ENCODE results near the gene PGM3.
A peak's percentile ranks its signal among the peaks of the same experiment; 100 is the strongest.

The PGM3 gene

DNA sequence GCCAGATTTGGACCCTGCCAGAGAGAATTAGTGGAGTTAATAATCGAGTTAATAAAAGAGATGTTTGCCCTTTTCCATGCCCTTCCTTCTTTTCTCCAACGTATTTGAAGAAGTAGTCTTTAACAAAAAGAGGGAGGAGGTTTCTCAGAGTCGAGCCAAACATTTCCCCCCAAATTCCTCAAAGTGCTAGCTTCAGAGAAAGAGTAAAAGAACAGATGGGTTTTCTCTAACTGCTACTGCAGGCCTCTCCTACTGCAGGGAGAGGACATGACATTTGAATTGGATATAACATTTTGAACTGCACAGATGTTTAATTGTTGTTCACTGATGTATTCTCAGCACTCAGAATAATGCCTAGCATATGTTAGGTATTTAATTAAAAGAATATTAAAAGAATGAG lies 25.6 kb upstream of the PGM3 start:
- no peak overlapping the region for H3K4me3 ChIP-seq (replicated peaks; ENCODE audit: low read depth, low read length)
- no peak for DNase-seq (ENCODE audit: extremely low read depth, low read depth)
- TF ChIP-seq, protein P1, sequence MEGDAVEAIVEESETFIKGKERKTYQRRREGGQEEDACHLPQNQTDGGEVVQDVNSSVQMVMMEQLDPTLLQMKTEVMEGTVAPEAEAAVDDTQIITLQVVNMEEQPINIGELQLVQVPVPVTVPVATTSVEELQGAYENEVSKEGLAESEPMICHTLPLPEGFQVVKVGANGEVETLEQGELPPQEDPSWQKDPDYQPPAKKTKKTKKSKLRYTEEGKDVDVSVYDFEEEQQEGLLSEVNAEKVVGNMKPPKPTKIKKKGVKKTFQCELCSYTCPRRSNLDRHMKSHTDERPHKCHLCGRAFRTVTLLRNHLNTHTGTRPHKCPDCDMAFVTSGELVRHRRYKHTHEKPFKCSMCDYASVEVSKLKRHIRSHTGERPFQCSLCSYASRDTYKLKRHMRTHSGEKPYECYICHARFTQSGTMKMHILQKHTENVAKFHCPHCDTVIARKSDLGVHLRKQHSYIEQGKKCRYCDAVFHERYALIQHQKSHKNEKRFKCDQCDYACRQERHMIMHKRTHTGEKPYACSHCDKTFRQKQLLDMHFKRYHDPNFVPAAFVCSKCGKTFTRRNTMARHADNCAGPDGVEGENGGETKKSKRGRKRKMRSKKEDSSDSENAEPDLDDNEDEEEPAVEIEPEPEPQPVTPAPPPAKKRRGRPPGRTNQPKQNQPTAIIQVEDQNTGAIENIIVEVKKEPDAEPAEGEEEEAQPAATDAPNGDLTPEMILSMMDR (IDR thresholded peaks at IDR 0.05; ENCODE audit: low read depth, low read length, missing control alignments) = no peak

DNA sequence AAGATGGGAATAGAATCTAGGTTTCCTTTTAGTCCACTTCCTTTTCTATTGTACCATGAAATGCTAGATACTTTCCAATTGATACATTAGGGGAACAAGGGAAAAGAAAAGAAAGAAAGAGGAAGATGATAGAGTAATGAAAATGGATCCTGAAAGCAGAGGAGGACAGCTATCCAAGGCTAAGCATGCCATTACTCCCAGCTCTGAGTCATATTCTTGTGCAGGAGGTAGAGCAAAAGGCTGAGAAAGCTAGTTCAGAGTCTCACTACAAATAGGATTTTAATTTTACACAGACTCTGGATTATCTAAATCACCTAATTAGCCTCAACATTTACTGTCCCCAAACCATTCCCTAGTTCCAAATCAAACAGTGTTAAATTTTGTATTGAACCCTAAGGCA lies 23.7 kb upstream of the PGM3 start:
- TF ChIP-seq, protein P1 (IDR thresholded peaks at IDR 0.05; ENCODE audit: low read depth, low read length, missing control alignments) = no peak
- no peak overlapping the region for H3K4me3 ChIP-seq (replicated peaks; ENCODE audit: low read depth, low read length)
- no peak for DNase-seq (ENCODE audit: extremely low read depth, low read depth)

DNA sequence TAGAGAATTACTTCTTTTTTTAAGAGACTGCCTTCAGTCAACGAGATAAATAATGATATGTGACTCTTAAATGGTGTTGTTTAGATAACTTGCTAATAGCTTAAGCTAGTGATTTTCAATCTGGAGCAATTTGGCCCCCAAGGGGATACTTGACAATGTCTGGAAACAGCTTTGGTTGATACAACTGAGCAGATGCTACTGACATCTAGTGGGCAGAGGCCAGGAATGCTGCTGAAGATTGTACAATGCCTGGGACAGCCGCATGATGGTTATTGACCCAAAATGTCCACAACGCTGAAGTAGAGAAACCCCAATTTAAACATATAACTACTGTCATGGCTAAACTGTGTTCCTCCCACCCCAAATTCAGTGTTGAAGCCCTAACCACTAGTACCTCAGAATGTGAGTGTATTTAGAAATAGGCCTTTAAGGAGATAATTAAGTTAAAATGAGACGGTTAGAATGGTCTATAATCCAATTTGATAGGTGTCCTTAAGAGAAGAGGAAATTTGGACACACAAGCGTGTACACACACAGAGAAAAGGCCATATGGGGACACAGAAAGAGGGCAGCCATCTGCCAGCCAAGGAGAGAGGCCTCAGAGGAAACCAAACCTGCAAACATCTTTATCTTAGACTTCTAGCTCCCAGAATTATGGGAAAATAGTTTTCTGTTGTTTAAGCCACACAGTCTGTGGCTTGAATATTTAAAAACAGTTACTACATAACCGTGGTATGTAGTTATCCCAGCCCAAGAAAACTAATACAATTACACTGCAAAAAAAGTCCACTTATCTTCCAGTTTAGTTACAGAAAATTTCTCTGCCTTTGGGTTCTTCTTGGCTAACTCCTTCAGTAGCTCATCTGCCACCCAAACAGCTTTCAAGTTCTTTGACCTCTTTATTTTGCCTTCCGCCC lies 22.3 kb upstream of the PGM3 start:
- peak; percentile 52 for DNase-seq (ENCODE audit: extremely low read depth, low read depth)
- TF ChIP-seq, protein P1 (IDR thresholded peaks at IDR 0.05; ENCODE audit: low read depth, low read length, missing control alignments) = peak; percentile 86
- no peak overlapping the region for H3K4me3 ChIP-seq (replicated peaks; ENCODE audit: low read depth, low read length)

DNA sequence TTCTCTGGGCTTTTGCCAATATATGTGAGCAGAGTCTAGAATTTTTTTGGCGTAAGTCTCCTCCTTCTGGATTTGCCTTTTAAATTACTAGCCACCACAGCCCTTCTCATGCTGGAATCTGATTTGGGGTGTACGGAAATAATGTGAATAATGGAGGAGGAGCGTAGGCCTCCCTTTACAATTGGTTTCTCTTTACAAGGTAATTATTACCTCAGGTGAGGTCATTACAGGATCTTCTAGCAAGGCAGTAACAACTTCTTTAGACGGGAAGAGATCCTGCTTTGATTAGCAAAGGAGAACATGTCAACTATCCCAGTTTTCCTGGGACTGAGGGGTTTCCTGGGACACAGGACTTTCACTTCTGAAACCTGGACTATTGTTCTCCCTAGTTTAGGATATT lies 9.0 kb upstream of the PGM3 start:
- no peak for DNase-seq (ENCODE audit: extremely low read depth, low read depth)
- TF ChIP-seq, protein P1 (IDR thresholded peaks at IDR 0.05; ENCODE audit: low read depth, low read length, missing control alignments) = no peak
- no peak overlapping the region for H3K4me3 ChIP-seq (replicated peaks; ENCODE audit: low read depth, low read length)

DNA sequence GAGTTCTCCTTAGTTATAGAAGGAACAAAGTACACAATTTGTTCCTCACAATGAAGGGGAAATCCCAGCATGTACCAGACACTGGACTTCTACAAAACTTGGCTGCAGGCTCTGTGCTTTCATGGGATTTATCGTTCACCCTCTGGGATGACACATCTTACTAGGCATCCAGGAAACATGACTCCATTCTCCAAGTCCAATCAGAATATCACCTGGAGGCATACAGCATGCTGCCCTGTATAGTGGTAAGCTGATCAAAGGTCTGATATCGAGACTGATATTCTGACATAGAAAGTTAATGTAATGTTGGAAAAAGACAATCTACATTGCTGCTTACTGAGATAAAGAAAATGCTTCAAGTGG lies 6.8 kb upstream of the PGM3 start:
- TF ChIP-seq, protein P1 (IDR thresholded peaks at IDR 0.05; ENCODE audit: low read depth, low read length, missing control alignments) = no peak
- peak; percentile 31 for DNase-seq (ENCODE audit: extremely low read depth, low read depth)
- H3K4me3 ChIP-seq (replicated peaks; ENCODE audit: low read depth, low read length) = no peak overlapping the region

DNA sequence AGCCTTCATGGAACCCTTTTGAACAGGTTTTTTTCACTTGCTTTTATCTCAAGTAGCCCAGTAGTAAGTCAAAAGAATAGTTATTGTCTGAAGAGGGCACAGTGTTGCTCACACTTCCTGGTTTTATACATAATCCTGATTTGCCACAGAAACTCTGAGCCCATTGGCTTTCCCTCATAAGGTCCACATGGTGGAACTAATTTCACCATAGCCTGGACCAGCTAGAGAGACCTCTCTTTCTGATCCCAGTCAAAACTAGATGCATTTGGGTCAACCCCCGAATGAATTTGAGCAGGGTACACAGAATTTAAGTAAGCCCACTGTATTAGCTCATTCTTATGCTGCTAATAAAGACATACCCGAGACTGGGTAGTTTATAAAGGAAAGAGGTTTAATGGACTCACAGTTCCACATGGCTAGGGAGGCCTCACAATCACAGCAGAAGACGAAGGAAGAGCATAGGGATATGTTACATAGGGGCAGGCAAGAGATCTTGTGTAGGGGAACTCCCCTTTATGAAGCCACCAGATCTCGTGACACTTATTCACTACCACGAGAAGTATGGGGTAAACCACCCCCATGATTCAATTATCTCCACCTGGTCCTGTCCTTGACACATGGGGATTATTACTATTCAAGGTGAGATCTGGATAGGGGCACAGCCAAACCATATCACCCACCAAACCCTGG lies 6.3 kb upstream of the PGM3 start:
- TF ChIP-seq, protein P1 (IDR thresholded peaks at IDR 0.05; ENCODE audit: low read depth, low read length, missing control alignments) = no peak
- no peak overlapping the region for H3K4me3 ChIP-seq (replicated peaks; ENCODE audit: low read depth, low read length)
- no peak for DNase-seq (ENCODE audit: extremely low read depth, low read depth)

All from HFF-Myc (cell line).